NCI-H2107 treated with DMSO at 0.1 percent for 48 hours (cell line): ENCODE results near the gene IGF2R.
"Not testable (repeated sequence)": the region's sequence is repeated elsewhere in the genome, so short reads cannot be mapped to it uniquely, and the experiment has no call there.

ENCODE experiments used
- DNase-seq: peaks from one replicate; lab custom pipeline; 2025; ENCODE audit not compliant: unreplicated experiment; lab: John Stamatoyannopoulos, UW

The IGF2R gene

GRCh38 chr6:160135907-160136655 is 167.2 kb downstream of the IGF2R start:
- DNase-seq, result no peak

DNA sequence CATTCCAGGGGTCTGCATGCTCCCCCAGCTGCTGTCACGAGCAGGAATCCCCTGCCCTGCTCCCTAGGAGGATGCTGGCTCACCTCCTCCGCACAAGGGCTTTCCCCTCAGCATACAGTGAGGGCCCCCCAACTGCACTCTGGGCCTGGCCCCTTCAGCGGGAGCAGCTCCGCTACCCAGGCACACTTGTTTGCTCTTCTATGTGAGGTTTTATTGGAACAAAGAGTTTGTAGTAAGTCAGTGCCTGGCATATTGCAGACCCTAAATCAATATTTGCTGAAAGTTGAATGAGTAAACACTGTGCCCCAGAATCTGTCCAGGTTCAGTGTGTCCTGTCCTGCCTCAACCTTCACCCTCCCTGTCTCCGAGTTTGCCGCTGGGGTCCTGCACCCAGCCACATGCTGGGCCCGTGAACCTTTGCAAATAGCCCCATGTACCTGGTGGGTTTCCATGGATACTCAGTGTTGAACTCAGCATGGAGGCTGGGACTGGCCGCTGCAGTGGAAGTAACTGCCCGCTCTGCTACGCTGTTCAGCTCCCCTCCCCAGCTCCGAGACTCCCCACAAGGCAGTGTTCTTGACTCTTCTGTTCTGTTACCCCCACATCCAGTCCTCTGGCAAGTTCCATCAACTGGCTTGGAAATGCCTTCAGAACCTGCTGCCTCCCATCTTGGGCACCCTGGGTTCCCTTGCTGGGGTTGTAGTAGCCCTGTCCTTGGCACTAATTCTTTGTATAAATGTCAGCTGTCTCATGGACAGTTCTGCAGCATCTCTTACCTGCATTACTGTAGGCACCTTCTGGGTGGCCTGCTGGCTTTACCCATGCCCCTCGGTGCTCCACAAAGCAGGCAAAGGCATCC is 168.5 kb downstream of the IGF2R start:
- DNase-seq, result no peak

- DNase-seq, result no peak
Measured at GRCh38 chr6:160137989-160138835, 169.3 kb downstream of the IGF2R start.

DNA sequence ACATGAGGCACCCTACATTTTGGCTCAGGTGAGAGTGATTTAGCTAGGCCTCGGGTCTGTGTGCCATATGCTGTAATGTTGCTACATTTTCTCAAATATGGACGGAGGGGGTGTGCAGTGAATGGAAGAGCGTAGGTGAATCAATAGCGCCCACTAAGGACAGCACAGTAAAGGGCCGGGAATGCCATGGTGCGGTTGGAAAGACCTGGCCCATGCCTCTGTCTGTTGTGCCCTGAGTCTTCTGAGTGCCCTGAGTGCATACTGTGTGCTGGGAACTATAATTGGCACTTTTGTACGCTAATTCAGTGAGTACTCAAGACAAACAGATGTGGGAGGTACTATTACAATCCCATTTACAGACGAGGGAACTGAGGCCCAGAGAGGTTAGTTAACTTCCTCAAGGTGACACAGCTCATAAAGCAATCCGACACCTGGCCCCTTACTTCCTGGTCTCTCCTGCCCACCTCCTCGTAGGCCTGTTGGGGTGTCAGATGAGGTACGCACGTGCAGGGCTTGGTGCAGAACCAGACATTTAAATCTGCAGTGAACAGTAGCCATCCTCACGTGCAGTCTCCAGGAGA is 170.0 kb downstream of the IGF2R start:
- no peak for DNase-seq

DNA sequence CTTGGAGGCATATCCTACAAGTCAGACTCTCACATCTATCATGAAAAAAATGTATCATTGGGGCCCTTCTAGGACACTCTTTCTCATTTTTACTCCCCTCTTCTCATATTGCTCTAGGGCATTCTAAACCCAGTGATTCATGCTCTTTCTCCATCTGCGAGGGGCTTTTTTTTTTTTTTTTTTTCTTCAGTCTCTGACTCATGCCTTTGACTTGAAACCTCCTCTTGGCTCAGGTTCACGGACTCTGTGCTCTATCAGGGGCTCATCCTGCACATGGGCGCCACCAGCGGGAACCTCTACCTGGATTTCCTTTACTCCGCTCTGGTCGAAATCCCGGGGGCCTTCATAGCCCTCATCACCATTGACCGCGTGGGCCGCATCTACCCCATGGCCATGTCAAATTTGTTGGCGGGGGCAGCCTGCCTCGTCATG is 170.6 kb downstream of the IGF2R start:
- no peak for DNase-seq

DNA sequence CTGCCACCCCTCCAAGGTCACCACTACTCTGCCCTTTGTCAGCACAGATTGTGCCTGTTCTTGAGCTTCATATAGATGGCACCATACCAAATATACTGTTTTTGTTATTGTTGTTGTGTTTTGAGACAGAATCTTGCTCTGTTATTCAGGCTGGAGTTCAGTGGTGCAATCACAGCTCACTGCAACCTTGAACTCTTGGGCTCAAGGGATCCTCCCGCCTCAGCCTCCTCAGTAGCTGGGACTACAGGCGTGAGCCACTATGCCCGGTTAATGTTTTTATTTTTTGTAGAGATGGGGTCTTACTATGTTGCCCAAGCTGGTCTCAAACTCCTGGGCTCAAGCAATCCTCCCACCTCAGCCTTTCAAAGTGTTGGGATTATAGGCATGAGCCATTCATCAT is 171.6 kb downstream of the IGF2R start:
- not testable (repeated sequence) for DNase-seq

- DNase-seq, result no peak
Measured at GRCh38 chr6:160141001-160141726, 172.3 kb downstream of the IGF2R start.

DNA sequence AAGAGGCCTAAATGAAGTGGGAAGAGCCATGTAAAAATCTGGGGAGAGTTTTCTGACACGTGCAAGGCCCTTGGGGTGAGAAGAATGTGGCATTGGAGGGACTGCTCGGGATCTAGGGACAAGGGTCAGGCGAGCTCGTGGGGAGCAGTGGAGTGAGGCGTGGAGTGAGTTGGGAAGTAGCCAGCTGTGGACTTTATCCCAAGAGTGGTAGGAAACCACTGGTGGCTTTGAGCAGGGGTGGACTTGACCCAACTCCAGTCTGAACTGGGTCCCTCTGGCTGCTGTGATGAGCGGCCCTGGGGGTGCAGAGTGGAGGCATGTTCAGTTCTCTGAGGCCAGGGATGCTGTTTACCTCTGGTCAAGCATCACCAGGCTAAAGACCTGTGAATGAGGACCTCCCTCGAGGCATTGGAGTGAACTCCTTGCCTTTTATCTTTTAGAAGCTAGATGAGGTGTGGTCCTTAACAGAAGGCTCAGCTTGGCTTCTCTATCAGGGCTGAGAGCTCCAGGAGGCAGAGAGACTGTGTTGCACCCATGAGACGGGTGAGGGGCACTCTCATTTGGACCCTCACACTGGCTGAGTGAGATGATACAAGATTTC is 173.3 kb downstream of the IGF2R start:
- DNase-seq, result no peak

- no peak for DNase-seq
Measured at GRCh38 chr6:160146454-160147145, 177.7 kb downstream of the IGF2R start.

DNA sequence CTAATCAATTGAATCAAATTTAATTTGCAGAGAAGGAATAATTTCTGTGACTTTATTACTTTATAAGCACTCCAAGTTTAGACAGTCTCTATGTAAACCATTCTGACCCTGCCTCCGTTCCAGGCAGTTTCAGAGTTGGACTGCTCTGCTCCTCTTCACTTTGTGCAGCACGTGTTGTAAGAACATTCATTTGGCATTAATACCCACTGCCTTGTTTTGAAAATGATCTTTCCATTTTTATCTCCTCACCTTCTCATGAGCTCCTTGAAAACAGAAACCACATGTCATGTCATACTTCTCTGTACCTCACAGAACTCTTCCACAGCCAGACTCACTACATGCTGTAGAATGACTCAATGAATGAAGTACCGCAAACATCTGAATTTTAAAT is 178.3 kb downstream of the IGF2R start:
- no peak for DNase-seq

- DNase-seq, result no peak
Measured at GRCh38 chr6:160154471-160154870, 185.6 kb downstream of the IGF2R start.

- DNase-seq, result no peak
Measured at GRCh38 chr6:160156842-160157241, 188.0 kb downstream of the IGF2R start.

DNA sequence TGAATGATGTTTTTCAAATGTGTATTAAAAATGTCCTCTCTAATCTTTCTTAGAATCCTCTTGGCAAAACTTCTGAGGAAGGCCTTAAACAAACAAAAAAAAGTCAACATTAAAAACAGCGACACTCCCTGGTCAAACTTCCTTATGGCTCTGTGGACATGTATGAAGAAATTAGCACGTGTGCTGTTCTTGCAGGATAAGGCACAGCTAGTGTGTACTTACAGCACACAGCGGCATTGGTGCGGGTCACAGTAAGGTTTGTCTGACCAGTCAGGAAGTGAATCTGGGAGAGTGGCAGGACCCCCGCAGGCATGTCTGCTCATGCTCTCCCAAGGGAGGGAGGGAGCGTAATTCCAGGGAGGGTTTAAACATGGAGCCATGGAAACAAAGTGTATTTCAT is 191.6 kb downstream of the IGF2R start:
- no peak for DNase-seq
